Thyroid gland (tissue), 4 donors: ENCODE measurements around the gene RASD1. TPM values are rescaled to one million over a fixed set of nuclear protein-coding genes. Genes with fewer than 3 reads are reported as not detected.
A peak's percentile ranks its signal among the peaks of the same experiment; 100 is the strongest.

Source experiments
- DNase-seq, 2 donors: peaks; one replicate each; pipeline ENCODE4 v3.0.0-alpha.2; 2019
- H3K27ac ChIP-seq, 3 donors: fragments of 200-600 bp; sonication (generic); 1 replicate in 2 of 3; 2 replicates in 1 of 3; pipeline ENCODE4 v1.5.1; 2016 to 2019; ENCODE audit warnings: mild to moderate bottlenecking in 1 of 3, moderate library complexity in 1 of 3
- H3K27me3 ChIP-seq: fragments of 200-600 bp; sonication (generic); one replicate; pipeline ENCODE4 v1.5.1; 2019
- H3K36me3 ChIP-seq, 2 donors: fragments of 200-600 bp; sonication (generic); one replicate each; pipeline ENCODE4 v1.5.1; 2016 to 2019
- H3K4me1 ChIP-seq, 2 donors: fragments of 200-600 bp; sonication (generic); one replicate each; pipeline ENCODE4 v1.5.1; 2017 to 2019
- H3K4me3 ChIP-seq, 3 donors: fragments of 200-600 bp; sonication (generic); replicated peaks in 1 of 3; 1 replicate in 2 of 3; 2 replicates in 1 of 3; pipeline ENCODE4 v1.5.1; 2016; ENCODE audit warnings: mild to moderate bottlenecking in 1 of 3
- H3K9me3 ChIP-seq: fragments of 200-600 bp; sonication (generic); one replicate; pipeline ENCODE4 v1.5.1; 2017
- POLR2A ChIP-seq, 2 donors: fragments of 450-650 bp; IDR thresholded peaks; one replicate each; pipeline ENCODE4 v1.6.1; 2017; ENCODE audit warnings: antibody characterized with exemption in 2 of 2, mild to moderate bottlenecking in 2 of 2, moderate library complexity in 1 of 2
- WGBS, 2 donors: methylation state at CpG; one replicate each; pipeline ENCODE4 v1.1.5; 2017; 5-methylcytosine and 5-hydroxymethylcytosine counted together
- intact Hi-C: fragments of 100-400 bp; cut with DNase I; formaldehyde crosslinking; loops from one replicate; pipeline ENCODE4 v1.15.1; 2023
- total RNA-seq, 4 donors: library from RNA; depleted of rRNA; stranded (reverse); fragments of >200 nt; gene quantifications; one replicate each; pipeline ENCODE4 v1.2.3, GENCODE V29; 2016
- TF ChIP-seq, protein P1 (sequence below), 6 experiments: fragments of 200-600 bp in 3 of 6; fragments of 450-650 bp in 3 of 6; sonication (generic) in 3 of 6; IDR thresholded peaks; one replicate each; pipeline ENCODE4 v1.5.1; 2016 to 2019; ENCODE audit warnings: antibody characterized with exemption in 6 of 6, mild to moderate bottlenecking in 2 of 6, inconsistent platforms in 1 of 6, moderate library complexity in 1 of 6

The RASD1 gene
- total RNA-seq, 4 donors from 2014 or later: 114 to 149 (median 141) TPM

DNA sequence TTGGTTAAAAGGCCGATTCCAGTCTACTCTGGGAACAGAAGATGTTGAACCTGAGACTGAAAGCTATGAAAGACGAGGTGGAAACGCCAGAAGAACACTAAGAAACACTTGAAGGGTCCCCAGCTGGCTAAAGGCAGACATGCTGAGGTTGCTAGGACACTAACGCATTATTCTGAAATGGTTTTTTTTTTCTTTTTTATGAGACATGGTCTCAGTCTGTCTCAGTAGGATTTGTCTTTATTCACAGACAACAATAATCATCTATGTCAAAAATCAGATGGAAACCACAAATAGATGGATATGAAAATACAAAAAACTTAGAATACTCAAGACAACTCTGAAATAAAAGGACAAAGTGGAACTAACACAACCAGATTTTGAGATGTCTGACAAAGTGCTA is 35.0 kb upstream of the RASD1 start:
- H3K4me3 ChIP-seq: no peak overlapping the region
- H3K9me3 ChIP-seq: no peaks in the 10 kb centered on the region
- no peaks in the 10 kb centered on the region for H3K36me3 ChIP-seq
- H3K27ac ChIP-seq: no peak overlapping the region
- intact Hi-C loops: no loop called here
- H3K4me1 ChIP-seq: peaks cover 10 to 32% of the 10 kb centered on the region in 2 donors
- H3K27me3 ChIP-seq: no peaks in the 10 kb centered on the region
- WGBS, 2 donors: 81 to 82% methylated on average over 4 of the region's 4 CpGs
- TF ChIP-seq POLR2A (IDR thresholded peaks at IDR 0.05): no peak
- TF ChIP-seq, protein P1, sequence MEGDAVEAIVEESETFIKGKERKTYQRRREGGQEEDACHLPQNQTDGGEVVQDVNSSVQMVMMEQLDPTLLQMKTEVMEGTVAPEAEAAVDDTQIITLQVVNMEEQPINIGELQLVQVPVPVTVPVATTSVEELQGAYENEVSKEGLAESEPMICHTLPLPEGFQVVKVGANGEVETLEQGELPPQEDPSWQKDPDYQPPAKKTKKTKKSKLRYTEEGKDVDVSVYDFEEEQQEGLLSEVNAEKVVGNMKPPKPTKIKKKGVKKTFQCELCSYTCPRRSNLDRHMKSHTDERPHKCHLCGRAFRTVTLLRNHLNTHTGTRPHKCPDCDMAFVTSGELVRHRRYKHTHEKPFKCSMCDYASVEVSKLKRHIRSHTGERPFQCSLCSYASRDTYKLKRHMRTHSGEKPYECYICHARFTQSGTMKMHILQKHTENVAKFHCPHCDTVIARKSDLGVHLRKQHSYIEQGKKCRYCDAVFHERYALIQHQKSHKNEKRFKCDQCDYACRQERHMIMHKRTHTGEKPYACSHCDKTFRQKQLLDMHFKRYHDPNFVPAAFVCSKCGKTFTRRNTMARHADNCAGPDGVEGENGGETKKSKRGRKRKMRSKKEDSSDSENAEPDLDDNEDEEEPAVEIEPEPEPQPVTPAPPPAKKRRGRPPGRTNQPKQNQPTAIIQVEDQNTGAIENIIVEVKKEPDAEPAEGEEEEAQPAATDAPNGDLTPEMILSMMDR (IDR thresholded peaks at IDR 0.05): no peak
- DNase-seq: no peak

DNA sequence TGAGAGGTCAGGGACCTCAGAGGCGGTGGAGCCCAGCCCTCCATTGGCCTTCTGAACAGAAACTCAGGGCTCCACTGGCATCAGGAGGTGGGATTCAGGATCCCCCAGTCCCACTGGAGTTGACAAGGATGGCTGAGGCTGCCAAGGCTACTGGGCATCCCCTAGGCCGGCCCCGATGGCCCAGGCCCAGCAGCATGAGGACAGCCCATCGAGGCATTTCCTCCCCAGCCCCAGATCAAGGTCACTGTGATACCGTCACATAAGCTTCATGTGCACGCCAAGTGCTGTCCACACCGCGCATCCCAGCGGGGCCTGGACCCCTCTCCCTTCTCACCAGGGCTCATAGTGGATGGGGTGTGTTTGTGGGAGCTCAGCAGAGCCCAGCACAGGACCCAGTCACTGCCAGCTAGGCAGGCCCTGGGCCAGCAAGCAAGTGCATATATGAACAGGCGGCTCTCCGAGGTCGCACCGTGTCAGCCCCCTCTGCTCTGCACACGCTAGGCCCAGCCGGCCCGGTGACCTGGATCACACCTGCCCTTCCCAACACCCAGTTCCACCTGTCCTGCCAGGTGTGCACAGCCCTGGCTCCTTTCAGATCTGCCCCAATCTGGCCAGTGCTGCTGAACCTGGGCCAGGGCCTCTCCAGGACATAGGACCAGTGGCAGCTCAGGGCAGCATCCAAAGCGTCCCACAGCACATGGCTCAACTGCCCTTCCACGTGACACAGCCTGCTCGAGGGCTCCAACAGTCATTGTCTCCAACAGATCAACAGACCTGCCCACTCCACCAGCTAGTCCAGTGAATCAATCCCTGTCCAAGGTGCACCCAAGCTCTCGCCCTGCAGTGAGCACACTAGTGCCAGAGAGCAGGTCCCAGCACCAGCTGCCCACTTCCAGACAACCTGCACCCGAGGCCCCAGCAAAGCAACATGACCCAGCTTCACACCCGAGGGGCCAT is 32.8 kb upstream of the RASD1 start:
- intact Hi-C loops: no loop called here
- H3K27me3 ChIP-seq: no peaks in the 10 kb centered on the region
- H3K36me3 ChIP-seq: no peaks in the 10 kb centered on the region
- peaks cover 10 to 26% of the 10 kb centered on the region in 2 donors for H3K4me1 ChIP-seq
- H3K4me3 ChIP-seq: no peak overlapping the region
- 85% methylated on average over 8 to 19 of the region's 22 CpGs for WGBS, 2 donors
- H3K27ac ChIP-seq: peak overlapping the region in 2 of 3 donors; percentile 4 to 57
- peak; percentile 91 to 96 for DNase-seq
- TF ChIP-seq, protein P1 (IDR thresholded peaks at IDR 0.05): no peak
- peak in 1 of 2 donors; percentile 23 for TF ChIP-seq POLR2A (IDR thresholded peaks at IDR 0.05)
- H3K9me3 ChIP-seq: no peaks in the 10 kb centered on the region

DNA sequence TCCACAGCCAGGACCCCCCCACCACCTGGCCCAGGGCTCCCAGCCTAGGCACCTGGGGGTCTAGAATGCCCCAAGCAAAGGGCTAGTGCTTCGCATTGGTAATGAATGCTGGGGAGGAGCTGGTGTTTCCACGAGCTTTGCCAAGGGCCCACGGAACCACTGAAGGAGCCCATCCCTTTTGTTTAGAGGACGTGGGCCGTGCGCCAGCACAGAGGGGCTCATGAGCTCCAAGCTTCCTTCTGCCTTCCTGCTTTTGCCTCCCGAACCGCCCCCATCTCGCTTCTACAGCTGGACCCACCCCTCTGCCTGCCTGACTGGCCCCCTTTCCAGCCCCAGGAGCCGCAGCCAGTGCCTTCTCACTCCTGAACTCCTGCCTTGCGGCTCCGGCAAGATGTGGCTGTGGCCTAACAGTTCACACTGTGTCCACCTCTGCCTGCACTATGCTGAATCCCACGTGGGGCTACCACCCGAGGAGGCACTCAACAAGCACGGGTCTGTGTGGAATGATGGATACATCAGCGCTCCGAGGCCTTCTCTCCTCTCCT is 31.8 kb upstream of the RASD1 start:
- no peak overlapping the region for H3K4me3 ChIP-seq
- no peaks in the 10 kb centered on the region for H3K9me3 ChIP-seq
- WGBS, 2 donors: 88 to 93% methylated on average over 16 to 17 of the region's 17 CpGs
- H3K27me3 ChIP-seq: no peaks in the 10 kb centered on the region
- no peak for TF ChIP-seq POLR2A (IDR thresholded peaks at IDR 0.05)
- TF ChIP-seq, protein P1 (IDR thresholded peaks at IDR 0.05): no peak
- peak overlapping the region in 1 of 3 donors; percentile 33 for H3K27ac ChIP-seq
- no peaks in the 10 kb centered on the region for H3K36me3 ChIP-seq
- no peak for DNase-seq
- intact Hi-C loops: no loop called here
- peaks cover 10 to 33% of the 10 kb centered on the region in 2 donors for H3K4me1 ChIP-seq

DNA sequence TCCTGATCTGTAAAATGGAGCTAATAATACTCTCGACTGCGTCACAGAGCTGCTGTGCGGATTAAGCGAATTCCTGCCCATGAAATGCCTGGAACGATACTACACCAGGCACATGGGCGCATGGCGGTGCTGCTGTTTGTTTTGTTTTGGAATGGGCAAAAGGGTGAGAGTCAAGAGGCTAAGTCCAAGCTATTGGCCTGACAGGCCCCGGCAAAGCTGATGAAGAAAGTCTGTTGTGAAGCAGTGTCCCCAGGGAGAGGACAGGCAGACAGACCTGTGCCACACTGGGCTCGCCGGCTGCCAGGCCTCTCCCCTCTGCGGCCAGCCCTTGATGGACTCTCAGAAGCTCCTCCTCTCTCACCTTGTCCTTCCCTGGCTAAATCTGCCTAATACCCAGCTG is 31.3 kb upstream of the RASD1 start:
- peak; percentile 46 to 55 for DNase-seq
- H3K27ac ChIP-seq: peak overlapping the region in 1 of 3 donors; percentile 33
- no peaks in the 10 kb centered on the region for H3K9me3 ChIP-seq

More for the DNA sequence above, 31.3 kb upstream of the RASD1 start:
- Histone ChIP-seq H3K4me1 (peaks cover 10 to 33% of the 10 kb centered on the region in 2 donors), H3K27me3 (no peaks in the 10 kb centered on the region), H3K36me3 (no peaks in the 10 kb centered on the region), H3K4me3 (no peak overlapping the region)
- 78 to 87% methylated on average over 8 to 11 of the region's 11 CpGs for WGBS, 2 donors
- intact Hi-C loops: no loop called here
- no peak for TF ChIP-seq POLR2A (IDR thresholded peaks at IDR 0.05)
- TF ChIP-seq, protein P1 (IDR thresholded peaks at IDR 0.05): no peak
